ENCODE results near the gene ZBTB39. TPM values are rescaled to one million over a fixed set of nuclear protein-coding genes. Genes with fewer than 3 reads are reported as not detected.
"Not testable (repeated sequence)": the region's sequence is repeated elsewhere in the genome, so short reads cannot be mapped to it uniquely, and the experiment has no call there.

The ZBTB39 gene, protein sequence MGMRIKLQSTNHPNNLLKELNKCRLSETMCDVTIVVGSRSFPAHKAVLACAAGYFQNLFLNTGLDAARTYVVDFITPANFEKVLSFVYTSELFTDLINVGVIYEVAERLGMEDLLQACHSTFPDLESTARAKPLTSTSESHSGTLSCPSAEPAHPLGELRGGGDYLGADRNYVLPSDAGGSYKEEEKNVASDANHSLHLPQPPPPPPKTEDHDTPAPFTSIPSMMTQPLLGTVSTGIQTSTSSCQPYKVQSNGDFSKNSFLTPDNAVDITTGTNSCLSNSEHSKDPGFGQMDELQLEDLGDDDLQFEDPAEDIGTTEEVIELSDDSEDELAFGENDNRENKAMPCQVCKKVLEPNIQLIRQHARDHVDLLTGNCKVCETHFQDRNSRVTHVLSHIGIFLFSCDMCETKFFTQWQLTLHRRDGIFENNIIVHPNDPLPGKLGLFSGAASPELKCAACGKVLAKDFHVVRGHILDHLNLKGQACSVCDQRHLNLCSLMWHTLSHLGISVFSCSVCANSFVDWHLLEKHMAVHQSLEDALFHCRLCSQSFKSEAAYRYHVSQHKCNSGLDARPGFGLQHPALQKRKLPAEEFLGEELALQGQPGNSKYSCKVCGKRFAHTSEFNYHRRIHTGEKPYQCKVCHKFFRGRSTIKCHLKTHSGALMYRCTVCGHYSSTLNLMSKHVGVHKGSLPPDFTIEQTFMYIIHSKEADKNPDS
- polyA plus RNA-seq = 1 to 10 TPM; 1.2 to 2.2 (median 1.7) TPM

DNA sequence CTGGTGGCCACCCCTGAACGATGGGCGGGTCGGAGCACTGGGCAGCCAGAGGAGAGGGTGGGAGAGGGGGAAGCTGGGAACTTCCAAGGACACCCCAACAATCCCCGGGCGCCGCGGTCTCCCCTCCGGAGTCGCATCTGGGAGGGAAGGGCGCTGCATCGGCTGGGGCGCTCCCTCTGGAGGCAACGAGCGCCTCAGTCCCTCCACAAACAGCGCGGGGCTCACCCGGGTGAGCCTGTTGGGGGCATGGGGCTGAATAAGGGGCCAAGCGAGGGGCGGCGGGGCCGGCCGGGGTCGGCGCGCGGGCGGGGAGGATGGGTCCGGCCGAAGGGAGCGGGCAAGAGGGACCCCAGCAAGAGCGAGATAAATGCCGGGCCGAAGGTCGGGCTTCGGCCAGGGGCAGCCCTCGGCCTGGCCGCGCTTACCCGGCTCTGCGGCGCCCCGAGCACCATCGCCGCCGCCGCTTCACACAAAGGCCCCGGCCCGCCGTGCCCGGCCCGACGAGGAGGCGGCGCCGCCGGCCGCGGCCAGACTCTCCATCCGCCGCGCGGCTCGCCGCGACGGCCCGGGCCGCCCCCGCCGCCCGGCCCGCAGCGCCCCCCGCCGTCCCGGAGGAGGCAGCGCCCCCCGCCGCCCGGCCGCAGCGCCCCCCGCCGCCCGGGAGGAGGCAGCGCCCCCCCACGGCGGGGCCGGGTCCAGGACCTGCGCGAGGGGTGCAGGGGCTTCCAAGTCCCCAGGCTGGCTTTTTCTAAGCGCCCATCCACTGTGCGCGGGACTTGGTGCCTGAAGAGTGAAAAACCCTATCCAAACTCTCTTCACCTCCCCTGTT is at the start of gene ZBTB39:
ZBTB39 (minus strand) TSS at position 567 of the 829 bp plus-strand sequence. CDS start 1,629 bp downstream, outside the sequence.
- H3K27ac ChIP-seq (ENCODE audit: low read depth, low read length) = no peak within 1 kb of the TSS
- WGBS, 3 donors = 0 to 1% (median 0%) methylated on average over 38 to 93 of the region's 94 CpGs

DNA sequence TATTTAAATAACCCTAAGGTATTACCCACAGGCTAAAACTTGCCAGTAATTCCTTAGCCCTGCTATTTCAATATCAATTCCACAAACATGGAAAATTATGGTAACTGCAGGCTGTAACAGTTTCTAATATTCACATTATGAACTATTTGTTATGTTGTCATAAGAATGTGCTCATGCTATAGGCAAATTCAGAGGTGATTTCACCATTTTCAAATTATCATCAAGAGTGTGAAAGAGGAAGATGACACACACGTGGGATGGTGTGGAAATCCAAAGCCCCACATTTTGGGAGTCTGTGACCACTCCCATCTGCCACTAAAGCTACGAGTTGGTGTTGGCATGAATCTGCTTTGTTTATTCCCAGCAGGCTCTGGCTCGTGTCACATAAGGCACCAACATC is 49.5 kb upstream of the ZBTB39 start:
- H3K27ac ChIP-seq (ENCODE audit: low read depth, low read length) = no peak overlapping the region
- 37 to 51% (median 47%) methylated on average over 3 of the region's 3 CpGs for WGBS, 3 donors

DNA sequence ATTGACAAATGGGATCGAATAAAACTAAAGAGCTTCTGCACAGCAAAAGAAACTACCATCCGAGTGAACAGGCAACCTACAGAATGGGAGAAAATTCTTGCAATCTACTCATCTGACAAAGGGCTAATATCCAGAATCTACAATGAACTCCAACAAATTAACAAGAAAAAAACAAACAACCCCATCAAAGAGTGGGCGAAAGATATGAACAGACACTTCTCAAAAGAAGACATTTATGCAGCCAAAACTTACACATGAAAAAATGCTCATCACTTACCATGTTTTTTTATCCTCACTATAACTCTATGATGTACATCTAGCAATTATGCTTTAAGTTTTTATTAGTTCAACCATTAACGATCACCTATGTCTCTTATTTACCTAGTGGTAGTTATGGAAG is 47.6 kb upstream of the ZBTB39 start:
- 96 to 100% (median 97%) methylated on average over 4 of the region's 4 CpGs for WGBS, 3 donors

DNA sequence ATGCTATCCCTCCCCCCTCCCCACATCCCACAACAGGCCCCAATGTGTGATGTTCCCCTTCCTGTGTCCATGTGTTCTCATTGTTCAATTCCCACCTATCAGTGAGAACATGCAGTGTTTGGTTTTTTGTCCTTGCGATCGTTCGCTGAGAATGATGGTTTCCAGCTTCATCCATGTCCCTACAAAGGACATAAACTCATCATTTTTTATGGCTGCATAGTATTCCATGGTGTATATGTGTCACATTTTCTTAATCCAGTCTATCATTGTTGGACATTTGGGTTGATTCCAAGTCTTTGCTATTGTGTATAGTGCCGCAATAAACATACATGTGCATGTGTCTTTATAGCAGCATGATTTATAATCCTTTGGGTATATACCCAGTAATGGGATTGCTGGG is 46.8 kb upstream of the ZBTB39 start:
- not testable (repeated sequence) for H3K27ac ChIP-seq (ENCODE audit: low read depth, low read length)
- 97 to 98% (median 98%) methylated on average over 4 of the region's 4 CpGs for WGBS, 3 donors

More for the DNA sequence above, 47.6 kb upstream of the ZBTB39 start:
- H3K27ac ChIP-seq (ENCODE audit: low read depth, low read length) = not testable (repeated sequence)

DNA sequence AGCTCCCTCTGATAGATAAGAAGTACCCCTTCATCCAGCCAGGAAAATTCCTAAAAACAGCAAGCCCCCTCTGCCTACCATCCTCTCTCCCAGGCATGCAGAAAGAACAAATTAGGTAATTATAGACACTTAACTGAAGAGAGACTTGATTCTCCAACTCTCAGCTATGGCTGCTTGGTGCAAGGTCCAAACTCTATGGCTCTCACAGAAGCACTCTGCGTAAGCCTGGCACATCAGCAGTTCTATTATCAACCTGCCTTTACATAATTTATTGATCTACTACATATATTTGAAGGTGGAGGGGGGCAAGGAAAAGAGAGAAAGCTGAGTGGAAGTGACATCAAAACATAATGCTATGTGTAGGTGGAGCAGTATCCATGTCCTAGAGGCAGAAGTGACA is 44.7 kb upstream of the ZBTB39 start:
- 81 to 96% (median 91%) methylated on average over 1 of the region's 1 CpG for WGBS, 3 donors
- H3K27ac ChIP-seq (ENCODE audit: low read depth, low read length) = no peak overlapping the region

DNA sequence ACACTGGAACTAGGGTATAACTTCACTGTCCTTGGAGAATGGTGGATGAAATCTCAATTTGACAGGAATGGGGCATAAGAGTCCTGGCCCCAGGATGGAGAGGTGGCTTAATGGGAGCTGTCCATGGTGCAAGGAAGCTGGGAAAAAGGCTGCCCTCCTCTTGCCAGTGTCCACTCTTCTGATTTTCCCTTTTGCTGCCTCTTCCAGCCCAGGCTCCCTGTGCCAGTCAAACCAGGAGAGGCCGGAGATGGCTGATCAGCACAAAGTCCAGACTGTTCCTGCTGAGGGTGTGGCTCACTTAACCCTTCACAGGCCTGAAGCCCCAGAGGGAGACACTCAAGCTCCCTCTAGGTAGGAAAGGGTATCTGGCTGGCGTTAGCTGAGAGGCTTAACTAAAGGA is 43.5 kb upstream of the ZBTB39 start, which contains the start of gene MYO1A:
MYO1A (minus strand) TSS at position 240 of the 400 bp plus-strand sequence. CDS start 1,806 bp downstream, outside the sequence.
- H3K27ac ChIP-seq (ENCODE audit: low read depth, low read length) = no peak within 1 kb of the TSS
- WGBS, 3 donors = 44 to 63% (median 48%) methylated on average over 2 of the region's 2 CpGs

DNA sequence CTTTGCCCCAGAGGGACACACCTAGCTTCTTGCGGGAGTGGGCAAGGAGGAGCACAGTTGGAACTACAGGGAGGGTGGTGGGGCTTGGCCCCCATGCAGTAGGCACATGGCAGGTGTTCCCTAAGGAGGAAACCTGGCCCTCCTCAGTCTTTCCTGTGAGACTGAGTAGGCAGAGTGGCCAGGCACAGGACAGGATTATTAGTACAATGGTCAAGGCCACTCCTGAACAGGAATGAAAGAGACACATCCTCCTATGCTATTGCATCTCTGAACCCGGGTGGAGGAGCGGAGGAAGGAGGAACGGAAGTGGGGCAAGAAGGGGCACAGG is 42.7 kb upstream of the ZBTB39 start:
- WGBS, 3 donors = 35 to 58% (median 47%) methylated on average over 4 of the region's 4 CpGs
- H3K27ac ChIP-seq (ENCODE audit: low read depth, low read length) = no peak overlapping the region

DNA sequence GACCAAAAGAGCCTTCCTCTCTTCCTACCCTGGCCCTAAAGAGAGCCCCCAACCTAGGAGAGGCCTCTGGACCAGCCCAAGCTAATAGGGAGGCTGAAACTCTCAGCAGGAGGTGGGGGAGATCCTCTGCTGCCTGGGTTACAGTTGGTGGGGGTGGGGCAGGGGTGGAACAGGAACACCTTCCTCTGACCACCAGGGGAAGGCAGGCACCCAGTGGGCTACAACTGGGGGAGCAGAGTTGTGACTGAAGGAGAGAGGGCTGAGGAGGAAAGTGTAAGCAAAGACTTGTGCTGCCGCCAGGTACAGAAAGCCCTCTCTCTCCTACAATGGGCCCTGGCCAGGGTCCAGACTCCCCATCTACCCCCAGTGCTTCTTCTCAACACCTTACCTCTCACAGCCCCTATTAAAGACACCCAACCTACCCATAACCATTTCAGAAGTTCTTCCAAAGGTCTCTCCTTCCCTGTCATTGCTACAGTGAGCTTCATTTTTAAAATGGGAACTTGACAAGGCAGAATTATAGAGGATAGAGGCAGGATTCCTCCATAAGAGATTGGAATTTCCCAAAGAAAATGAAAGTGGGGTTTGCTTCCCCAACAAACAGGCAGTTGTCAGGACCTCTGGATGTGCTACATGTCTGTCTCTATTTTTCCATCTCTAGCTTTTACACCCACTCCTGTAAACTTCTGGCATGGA is 42.2 kb upstream of the ZBTB39 start:
- WGBS, 3 donors = 87 to 100% (median 100%) methylated on average over 1 of the region's 1 CpG
- H3K27ac ChIP-seq (ENCODE audit: low read depth, low read length) = no peak overlapping the region

DNA sequence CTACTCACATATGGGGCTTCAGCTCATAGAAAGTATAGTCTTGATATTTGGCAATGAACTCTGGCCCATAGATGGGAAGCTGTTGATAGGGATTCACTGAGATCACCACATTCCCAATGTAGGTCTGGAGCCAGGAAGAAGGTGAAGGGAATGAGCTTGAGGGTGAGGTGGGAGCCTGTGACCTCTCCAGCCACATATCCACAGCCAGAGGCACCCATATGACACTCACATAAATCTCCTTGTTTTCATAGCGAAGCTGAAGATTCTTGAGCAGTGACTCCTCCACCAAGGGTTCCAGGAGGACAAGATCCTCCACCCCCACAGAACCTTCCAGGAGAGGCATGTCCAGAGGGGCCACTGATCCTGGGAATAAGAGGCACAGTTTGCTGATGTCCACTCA is 41.6 kb upstream of the ZBTB39 start:
- no peak overlapping the region for H3K27ac ChIP-seq (ENCODE audit: low read depth, low read length)
- 76 to 94% (median 83%) methylated on average over 1 of the region's 1 CpG for WGBS, 3 donors

DNA sequence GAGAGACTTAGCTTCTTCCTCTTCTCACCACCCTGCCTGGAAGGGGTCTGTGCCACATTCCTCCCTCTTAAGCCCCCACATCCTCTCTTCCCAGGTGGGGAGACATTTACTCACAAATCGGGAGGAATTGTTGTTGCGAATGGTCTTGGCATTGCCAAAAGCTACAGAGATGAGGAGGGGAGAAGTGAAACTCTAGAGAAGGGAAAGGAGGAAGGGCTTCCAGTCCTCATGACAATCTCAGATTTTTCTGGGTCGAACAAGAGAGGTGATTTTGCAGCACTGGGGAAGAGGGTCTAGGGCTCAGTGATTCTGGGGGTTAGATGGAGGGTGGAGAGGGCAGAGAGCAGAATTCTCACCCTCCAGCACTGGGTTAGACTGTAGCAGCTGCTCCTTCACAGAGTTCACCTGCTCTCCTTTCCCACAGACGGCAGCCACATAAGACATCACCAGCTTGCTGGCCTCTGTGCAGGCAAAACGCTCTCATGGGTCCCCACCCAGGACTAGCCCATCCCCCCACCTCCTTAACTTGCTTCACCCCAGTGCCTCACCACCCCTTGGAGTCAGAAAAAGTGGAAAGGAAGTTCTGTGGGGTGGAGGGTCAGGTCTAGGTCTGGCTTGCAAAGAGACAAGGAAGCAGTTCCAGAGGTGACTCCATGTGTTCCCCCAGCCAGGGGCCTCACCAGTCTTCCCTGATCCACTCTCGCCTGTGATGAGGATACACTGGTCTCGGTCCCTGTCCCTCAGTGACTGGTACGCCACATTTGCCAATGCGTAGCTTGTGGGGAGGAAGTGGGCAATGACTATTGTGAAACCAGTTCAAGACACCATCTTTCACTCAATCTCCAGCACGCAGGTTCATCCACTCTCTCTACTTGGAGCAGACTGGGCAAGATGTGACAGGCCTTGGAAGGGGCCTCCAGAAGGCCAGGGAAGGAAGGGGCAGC is 40.9 kb upstream of the ZBTB39 start:
- no peak overlapping the region for H3K27ac ChIP-seq (ENCODE audit: low read depth, low read length)
- 58 to 72% (median 59%) methylated on average over 10 of the region's 10 CpGs for WGBS, 3 donors

DNA sequence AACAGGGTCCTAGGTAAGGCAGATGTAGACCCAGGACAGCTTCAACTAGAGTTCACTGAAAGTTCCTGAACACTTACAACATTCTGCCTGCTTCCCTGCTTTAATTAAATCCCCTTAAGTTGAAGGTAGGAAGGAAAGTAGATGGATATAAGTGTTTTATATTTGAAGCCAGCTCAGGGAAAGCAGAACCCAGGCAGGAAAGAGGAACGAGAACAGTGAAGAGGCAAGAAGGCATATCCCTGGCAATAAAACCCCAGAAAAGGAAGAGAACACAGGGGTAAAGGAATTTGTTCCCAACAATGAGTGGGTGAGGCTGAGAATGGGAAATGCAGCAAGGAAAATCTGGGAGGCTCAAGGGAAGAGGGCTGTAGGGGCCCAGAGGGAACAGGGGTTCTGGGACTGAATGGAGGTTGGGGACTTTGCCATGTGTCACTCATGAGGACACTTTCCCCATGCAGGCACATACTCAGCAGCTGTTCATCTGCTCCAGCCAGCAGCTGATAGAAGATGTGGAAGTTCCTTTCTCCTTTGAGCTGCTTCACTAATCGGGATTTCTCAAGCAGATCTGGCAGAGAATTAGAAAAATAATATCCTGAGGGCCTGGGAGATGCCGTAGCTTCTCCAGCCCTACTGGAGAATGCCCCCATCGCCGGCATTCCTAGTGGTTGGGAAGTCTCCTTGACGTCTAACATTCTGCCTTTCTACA is 39.9 kb upstream of the ZBTB39 start:
- WGBS, 3 donors = 66 to 72% (median 67%) methylated on average over 6 of the region's 6 CpGs

DNA sequence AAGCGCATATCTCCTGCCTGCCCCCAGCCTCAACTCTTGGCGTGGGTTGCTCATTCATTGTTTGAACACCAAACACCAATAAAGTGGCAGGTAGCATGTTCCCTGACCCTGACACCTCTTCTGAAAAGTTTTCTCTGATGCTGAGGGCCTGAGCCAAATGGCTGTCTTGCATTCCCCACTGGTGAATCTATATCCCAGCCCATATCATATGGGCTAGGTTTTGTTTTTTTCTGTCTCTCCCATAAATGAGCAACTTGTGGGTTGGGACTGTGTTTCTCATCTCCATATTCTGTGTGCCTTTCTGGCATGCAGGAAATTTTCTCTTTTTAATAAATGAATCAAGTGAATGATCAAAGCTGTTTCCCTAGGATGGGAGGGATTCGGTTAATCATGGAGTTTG is 38.5 kb upstream of the ZBTB39 start:
- WGBS, 3 donors = 82 to 99% (median 91%) methylated on average over 3 of the region's 3 CpGs
- no peak overlapping the region for H3K27ac ChIP-seq (ENCODE audit: low read depth, low read length)

More for the DNA sequence above, 39.9 kb upstream of the ZBTB39 start:
- H3K27ac ChIP-seq (ENCODE audit: low read depth, low read length) = no peak overlapping the region

DNA sequence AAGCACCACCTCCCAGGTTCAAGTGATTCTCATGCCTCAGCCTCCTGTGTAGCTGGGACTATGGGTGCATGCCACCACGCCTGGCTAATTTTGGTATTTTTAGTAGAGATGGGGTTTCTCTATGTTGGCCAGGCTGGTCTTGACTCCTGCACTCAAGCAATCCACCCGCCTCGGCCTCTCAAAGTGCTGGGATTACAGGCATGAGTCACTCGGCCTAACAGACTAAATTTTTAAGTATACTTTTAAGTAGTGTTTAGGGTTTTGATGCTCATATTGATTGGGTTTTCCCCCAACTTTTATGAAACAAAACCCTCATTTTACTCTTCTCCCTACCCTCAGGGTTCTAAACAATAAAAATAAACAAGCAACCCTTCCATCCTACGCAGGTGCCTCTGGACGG is 38.1 kb upstream of the ZBTB39 start:
- no peak overlapping the region for H3K27ac ChIP-seq (ENCODE audit: low read depth, low read length)
- WGBS, 3 donors = 83 to 94% (median 90%) methylated on average over 6 of the region's 6 CpGs

DNA sequence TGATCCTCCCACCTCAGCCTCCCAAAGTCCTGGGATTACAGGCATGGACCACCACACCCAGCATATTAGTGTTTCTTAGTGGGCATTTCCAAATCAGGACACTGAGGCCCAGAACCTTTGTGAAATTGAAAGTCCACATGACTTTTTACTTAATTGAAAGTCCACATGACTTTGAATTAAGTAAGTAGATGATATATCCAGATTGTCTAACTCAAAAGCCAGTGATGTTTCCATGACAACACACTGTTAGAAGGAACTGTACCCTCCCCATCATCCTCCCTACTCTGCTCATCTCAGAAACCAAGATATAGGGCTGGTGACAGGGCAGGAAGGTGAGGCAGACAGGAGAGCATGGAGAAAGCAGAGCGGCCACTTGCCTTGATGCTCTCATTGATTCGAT is 36.3 kb upstream of the ZBTB39 start:
- no peak overlapping the region for H3K27ac ChIP-seq (ENCODE audit: low read depth, low read length)
- 92 to 97% (median 93%) methylated on average over 2 of the region's 2 CpGs for WGBS, 3 donors

DNA sequence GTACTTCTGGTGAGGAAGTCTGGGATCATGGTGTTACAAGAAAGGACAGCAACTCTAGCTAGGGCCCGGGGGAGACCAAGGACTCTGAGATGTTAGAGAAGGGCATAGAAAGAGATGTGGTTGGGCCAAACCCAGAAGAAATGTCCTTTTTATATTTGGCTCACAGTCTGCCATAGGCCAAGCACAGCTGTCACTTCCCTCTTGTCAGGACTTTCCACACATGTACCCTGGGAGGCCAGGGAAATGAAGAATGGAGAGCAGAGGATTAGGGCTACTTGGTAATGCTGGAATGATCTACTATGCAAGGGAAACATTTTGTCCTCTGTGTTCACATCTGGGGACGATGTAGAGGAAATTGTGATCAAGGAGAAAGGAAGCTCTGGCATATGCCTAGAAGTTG is 34.4 kb upstream of the ZBTB39 start:
- WGBS, 3 donors = 53 to 65% (median 54%) methylated on average over 2 of the region's 2 CpGs
- H3K27ac ChIP-seq (ENCODE audit: low read depth, low read length) = no peak overlapping the region

DNA sequence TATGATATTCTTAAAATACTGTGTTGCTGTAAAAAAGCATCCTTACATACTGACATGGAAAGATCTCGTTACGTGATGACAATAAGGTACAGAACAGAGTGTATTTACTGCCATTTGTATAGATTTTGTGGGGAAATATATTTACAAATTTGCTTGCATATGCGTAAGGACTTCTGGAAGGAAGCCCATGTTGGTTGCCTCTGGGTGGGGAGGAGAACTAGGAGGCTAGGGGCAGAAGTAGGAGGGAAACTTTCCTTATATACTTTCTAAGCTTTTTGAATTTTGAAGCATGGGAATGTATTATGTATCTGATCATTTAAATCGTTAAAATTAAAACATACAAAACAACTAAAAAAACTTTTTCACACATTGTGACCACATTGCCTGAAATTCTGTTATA is 33.9 kb upstream of the ZBTB39 start:
- whole genome bisulfite sequencing, 3 donors = 79 to 95% (median 90%) methylated on average over 4 of the region's 4 CpGs
- no peak overlapping the region for H3K27ac ChIP-seq (ENCODE audit: low read depth, low read length)
